HG02759 (cell line): ENCODE measurements around the gene CDH2.

Source experiments
- ATAC-seq: cut with Tn5 transposase; IDR thresholded peaks from one replicate; pipeline ENCODE4 v1.9.1; 2021; ENCODE audit warnings: mild to moderate bottlenecking, moderate library complexity; ENCODE audit not compliant: unreplicated experiment

Gene CDH2

DNA sequence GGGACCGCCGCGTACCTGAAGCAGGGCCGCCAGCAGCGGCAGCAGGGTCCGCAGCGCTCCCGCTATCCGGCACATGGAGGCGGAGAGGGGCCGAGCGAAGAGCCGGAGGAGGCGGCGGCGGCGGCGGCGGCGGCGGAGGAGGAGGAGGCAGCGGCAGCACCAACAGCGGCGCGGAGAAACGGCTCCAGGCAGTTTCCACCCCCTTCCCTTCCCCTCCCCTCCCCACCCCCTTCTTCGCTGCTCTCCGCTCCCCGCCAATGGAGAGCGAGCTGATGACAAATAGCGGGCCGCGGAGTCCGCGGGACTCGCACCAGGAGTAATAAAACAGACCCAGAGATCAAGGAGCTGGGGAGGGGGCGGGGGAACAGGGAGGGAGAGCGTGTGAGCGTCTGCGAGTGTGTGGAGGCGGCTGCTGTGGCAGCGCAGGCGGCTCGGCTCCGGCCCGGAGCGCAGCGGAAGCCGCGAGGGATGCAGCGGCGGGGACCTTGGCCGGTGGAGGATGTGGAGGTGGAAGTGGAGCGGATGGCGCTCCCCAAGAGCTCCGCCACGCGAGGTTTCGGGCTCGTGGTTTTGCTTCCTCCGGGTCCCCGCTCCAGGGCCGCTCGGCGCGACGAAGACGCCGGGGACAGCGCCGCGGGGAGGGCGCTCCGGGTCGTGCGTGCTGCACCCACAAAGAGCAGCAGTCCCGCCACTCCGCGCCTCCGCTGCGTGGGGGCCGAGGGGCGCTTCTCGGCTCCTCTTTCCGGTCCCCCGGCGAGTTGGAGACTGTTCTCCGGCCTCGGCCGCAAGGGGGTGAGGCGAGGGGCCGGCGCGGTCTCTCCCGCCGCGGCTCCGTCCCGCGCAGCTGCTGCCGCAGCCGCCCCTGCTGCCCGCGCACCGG is at the start of gene CDH2:
Gene CDH2 (minus strand): TSS at position 183 of the 880 bp plus-strand sequence. CDS start 108 bp downstream, at position 75.
- no peak for ATAC-seq

DNA sequence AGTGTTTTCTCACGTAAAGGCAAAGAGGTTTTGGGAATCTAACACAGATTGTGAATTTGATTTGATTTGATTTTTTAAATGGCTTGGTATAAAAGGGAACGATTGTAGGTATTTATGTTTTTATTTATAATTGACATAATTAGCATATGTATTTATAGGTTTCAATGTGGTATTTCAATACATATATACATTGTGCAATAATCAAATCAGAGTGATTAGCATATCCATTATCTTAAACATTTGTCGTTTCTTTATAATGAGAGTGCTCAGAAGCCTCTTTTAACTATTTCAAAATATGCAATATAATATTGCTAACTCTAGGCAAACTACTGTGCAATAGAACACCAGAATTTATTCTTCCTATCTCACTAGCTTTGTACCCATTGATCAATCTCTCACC is 35.1 kb upstream of the CDH2 start:
- no peak for ATAC-seq

DNA sequence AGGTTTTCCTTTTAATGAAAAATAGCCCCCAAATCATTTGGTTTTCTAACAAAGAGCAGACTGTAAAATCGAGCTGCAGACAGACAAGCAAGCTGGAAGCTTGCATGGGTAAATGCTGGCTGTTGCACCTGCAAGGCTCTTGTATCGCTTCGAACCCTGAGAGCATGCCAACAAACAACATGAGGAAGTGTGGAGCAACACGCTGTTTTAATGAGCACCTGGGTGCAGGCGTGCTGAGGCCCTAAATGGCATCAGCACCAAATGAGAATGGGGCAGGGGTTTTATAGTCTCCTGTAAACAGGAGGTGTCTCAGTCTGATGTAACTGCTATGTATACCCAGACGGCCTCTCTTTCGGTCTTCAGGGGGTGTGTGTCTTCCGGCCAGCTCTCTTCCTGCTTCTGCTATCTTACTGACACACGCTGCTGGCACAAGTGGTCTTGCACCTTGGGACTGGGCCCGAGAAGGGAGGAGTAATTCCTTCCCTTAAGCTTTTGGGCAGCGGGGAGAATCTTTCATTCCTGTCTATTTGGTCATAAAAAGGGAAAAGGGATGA is 31.9 kb upstream of the CDH2 start:
- ATAC-seq = no peak

DNA sequence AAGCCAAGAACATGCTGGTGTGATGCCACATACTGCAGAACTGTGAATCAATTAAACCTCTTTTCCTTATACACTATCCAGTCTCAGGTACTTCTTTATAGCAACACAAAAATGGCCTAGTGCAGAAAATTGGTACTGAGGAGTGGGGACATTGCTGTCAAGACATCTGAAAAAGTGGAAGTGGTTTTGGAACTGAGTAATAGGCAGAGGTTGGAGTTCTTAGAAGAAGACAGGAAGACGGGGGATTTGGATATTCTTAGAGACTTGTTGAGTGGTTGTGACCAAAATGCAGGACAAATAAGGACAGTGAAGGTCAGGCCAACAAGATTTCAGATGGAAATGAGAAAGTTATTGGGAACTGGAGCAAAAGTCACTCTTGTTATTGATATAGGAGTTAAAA is 31.3 kb upstream of the CDH2 start:
- ATAC-seq = no peak

DNA sequence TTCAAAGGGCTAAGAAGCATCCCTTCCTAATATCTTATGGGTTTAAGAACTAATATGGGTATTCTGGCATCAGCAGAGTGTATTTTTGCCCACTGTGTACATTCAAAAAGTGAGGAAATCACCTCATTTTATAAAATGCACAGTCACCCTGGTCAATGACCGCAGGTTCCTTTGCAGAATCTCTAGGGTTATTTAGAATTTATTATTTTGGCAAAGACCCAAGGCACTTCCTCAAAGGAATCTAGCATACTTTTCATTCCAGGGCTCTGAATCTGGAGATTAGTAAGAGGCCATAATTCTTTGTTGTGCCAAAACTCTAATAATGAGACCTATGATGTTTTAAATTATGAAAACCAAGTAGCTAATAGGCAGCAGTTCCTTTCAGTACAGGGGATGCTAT is 27.2 kb upstream of the CDH2 start:
- ATAC-seq = no peak

DNA sequence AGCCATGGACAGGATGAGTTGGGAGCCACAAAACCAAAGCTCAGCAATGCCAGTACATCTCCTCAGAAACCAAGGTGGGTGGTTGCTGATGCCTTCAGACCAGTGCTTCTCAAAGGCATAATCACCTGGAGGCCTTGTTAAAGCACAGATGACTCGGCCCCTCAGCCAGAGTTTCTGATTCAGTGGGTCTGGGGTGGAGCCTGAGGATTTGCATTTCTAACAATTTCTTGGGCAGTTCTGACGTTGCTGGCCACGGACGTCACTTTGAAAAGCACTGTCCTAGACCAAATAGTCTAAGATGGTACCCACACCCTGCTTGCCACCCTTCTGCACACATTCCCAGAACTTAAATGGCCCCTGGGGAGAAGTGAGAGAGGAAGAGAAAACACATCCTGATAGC is 24.1 kb upstream of the CDH2 start:
- ATAC-seq = no peak

DNA sequence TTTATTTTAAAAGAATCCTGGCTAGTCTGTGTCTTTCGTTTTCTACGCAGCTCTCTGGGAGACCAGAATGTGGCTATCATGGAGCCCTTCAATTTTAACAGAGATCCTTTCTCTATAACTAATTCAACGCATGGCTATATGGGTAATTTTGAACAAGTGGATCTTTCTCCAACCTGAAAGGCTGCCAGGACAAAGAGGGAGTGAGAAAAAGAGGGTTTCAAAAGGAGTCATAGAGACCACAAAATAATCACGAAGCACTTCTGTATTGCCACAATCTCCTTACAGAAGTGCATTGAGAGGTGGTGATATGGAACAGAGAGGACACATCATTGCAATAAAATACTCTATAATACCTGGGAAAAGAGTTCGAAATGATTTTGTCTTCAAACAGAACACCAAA is 21.7 kb upstream of the CDH2 start:
- no peak for ATAC-seq

DNA sequence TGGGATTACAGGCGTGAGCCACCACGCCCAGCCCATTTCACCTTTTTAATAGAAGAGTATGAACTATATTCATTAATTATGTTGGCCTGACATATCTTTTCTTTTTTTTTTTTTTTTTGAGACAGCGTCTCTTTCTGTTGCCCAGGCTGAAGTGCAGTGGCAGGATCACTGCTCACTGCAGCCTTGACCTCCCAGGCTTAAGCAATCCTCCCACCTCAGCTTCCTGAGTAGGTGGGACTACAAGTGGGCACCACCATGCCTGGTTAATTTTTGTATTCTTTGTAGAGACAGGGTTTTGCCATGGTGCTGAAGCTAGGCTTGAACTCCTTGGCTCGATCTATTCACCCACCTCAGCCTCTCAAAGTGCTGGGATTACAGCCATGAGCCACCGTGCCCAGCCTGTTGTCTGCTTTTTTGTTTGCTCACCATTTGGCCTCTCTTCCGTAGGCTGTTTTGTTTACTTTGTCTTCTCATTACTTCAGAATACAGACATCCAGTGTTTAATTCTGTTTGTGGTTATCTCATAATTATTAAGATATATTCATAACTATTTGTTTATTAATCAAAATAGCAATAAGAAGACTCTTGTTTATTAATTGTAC is 16.3 kb upstream of the CDH2 start:
- ATAC-seq = no peak

DNA sequence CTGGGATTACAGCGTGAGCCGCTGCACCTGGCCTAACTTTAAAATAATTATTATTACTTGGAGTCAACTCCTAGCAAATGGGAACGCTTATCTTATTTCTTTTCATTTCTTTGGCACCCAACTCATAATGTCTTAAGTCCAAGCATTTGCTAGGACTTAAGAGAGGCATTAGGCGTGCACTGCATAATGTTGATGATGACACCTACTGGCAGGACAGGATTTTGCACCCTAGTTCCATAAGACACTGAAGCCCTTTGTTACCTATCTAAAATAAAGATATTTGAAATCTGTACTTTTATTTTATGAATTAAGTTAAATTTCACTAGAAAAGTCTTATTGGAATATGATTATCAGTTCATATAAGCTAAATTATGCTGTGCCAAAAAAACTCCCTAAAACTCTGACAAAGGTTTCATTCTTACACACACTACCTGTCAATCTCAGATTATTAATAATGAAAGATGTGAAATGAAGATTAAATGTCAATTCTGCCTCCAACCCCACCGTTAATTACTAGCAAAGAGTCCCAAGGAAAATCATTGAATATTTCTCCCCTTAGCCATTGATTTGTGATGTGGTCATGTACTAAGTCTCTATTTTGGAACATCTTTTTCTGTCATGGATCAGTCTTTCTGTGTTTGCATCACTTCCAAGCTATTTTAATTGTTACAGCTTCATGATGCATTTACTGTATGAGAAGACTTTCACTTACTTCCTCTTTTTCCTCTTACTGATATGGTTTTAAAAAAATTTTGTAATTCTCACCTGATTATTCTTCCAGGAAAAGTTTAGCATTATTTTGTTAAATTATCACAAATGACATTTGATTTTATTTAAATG is 12.7 kb upstream of the CDH2 start:
- ATAC-seq = no peak

DNA sequence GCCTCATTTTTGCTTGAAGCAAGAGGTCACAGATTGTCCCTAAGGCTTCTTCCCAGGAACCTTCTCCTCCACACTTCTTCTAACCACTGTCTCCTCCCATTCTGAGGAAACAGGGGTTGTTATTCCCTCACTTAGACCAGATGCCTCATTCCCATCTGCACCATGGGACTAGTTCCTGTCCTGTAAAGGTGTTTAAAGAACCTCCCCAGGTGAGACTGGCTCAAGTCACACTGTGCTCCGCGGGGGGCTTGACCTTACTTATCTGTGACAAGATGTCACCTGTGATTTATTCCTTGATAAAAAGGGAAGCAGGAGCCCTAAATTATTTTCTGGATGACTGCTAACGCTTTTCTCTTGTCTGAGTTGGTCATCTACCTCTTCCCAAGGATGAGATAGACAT is 8.2 kb upstream of the CDH2 start:
- no peak for ATAC-seq

DNA sequence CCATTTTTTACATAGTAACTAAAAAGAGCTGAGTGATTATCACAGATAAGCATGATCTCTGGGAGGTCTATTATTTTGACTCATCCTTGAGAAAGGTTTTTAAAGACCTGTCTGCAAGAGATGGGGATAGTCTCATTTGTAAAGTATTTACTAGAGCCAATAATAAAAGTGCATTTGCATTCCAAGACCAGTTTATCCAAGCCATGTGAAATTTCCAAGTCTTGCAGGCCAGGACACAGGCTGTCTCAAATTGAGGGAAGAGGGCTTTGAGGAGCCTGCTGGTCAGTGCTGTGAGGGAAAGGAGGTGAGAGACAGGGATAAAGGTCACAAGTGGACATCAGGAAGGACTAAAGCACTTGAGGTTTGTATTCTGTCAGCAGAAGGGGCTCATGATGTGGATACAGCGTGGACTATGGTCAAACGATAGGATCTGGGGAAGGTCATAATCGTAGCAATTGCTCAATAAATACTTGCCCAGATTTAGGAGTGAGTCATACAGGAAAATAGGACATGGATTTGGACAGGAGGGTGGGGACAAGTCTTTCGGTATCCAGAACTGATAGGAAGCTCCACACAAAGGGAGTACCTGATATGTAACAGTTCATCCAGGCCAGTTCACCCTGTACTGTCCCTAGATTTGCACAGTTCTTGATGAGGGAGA is 6.6 kb upstream of the CDH2 start:
- no peak for ATAC-seq

DNA sequence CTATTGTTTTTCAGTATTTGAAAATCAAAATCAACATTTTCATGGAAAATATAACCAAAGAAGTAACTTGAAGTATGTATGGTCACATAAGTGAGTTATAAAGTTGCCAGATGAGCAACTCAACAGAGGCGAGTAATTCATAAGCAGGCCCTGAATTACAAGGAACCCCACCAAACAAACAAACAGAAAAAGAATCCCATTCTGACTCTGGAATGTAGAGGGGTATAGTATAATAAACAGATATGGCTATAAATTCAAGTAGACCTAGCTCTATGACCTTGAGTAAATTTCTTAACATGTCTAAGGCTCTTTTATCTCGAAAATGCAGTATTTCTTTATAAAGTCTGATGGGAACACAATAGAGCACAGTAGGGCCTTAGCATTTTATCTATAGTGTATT is 4.7 kb upstream of the CDH2 start:
- ATAC-seq = no peak

DNA sequence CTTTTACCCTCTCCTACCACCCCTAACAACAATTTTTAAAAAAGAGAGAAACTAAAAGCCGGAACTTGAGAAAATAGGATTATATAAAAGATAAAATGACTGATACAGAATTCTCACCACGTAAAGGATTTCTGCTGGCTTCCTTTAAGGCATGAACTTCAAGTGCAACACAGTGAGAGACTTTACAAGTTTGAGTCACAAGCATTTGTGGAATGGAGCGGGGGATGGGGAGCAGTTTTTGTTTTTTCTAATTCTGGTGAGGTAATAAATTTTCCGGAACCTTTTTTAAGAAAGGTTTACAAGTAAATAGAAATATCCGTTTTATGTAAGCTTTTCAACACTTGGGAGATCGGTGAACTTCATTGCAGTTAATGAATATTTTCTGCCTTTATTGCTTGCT is 1.8 kb upstream of the CDH2 start:
- no peak for ATAC-seq

DNA sequence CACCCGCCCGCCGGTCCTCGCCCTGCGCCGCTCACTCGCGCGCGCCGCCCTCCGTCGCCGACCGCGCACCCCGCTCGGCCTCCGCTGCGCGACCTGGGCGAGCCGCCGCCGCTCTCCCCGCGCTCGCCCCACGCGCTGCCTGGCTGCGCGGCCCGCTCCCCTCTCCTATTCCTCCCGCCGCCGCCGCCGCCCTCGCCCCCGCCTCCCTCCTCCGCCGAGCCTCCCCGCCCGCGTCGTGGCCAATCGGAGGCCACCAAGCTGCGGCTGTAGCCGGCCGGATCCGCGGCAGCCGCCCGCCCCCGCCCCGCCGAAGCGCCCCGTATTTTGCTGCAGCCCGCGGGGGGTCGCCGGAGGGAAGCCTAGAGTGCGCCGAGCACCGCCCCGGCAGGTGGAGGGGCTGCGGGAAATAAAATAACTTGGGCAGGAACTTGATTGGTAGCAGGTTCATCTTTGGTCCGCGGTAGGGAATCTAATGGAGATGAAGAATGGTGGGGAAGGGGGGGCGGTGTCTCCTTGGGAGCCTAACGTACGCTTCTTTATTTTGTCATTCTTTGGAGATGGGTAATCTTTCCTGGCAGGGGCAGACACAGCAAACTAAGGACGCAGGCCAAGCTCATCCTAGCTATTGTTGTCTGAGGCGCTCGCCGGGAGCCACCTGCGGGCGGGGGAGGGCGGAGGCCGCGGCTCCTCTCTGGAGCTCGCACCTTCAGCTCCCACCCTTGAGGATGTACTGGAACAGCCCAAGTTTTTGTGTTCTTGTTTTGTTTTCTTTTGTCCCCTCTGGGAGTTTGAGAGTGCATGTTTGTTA is 1.1 kb upstream of the CDH2 start:
- no peak for ATAC-seq

DNA sequence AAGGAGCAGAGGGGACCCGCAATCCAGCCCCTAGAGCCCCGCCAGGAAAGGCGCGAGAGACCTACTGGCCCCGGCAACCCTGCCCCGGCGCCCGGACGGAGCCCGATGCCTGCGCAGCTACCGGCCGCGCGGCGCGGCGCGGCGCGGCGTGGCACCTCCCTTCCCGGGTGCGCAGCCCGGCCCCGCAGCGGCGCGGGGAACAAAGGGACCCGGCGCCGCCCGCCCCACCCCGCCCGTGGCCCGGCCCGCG is 307 bp downstream of the CDH2 start:
- ATAC-seq = no peak

DNA sequence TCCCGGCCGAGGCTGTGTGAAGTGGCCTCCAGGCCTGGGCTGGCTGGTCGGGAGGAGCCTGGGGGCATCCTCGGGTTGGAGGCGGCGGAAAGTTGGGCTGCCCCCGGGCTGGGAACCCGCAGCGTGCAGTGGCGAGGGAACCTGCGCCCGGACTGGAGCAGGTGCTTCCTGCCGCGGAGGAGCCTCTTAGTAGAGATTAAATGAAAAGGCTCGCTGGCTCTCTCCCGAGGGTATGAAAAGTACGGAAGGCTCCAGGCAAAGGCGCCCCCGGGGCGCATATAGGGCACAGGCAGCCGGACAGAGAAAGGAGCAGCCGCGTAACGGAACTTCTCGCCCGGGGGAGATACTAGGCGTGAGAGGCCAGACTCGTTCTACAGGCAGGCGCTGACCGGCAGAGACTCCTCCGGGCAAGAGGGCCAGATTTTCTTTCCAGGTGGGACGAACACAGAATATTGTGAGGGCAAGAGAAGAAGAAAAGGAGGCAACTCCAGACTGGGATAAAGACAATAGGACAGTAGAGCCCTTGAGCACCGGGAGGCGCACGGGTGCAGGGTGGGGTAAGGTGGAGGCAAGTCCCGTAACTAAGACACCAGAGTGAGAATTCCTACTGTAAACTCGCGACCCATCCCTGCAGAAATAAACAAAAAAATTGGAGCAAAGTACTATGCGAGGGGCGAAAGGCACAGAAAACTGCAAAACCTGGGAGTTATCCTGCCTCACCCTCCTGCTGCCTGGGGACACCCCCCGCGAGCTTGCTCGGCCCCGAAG is 816 bp downstream of the CDH2 start:
- ATAC-seq = no peak

DNA sequence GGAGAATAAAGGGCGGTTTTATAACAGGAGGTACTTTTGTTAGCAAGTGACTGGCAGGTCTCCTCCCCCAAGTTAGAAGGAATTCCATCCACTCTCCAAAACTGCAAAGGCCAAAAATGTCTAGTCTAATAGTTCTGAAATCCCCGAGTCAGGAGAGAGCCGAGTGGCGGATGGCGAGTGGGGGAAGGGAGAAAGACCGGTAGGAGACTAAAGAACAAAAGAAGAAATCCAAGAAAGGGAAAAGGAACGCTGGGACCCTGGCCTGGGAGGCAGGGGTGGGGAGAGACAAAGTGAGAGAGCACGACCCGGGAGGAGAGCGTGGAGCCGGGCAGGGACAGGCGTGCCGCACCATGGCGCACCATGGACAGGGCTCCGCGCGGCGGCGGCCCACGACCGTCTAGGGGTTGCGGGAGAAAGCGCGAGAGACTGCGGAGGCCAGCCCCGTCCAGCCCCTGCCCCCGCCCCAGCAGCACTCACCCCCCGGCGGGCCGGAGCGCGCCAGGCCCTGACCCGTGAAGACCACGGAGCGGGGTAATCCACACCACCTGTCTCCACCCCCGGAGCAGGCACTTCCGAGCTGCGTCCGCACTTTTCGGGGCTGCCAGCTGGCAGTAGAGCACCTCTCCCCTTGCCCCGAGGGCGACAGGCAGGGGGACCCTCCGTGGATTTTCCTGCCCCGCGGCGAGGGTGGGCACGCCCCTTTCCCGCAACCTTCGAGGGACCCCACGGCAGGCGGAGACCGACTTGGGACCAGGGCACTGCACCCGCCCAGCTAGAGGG is 1.6 kb downstream of the CDH2 start:
- no peak for ATAC-seq

DNA sequence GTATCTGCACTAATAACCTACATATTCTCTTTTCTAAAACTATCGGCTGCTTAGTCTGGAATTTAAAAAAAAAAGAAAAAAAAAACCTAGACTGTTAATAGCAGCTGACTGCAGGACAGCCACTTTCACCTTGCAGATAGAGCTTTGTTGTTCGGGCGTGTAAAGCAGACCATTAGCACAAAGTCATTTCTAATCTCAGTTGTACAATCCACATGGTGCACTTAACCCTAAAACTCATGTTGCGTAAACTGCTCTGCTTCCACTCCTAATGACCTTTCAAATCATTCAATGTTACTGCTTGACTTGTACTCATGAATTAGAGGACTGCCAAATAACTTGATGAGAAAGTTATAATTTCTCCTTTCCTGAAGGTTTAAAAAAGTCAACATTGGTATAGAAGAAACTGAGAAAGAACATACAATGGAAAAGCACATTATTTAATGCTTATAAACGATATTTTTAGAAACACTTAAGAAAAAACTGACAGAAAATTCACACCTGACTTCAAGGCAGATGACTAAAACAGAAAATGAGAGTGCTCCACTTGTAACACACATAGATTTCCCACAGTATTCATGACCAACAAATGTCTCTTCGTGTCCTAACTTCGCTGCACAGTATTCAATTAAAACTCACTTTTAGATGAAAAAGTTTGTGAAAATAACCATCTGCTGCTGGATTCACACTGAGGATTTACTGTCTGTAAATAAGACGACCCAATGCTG is 2.6 kb downstream of the CDH2 start:
- no peak for ATAC-seq
